Left colon (tissue), 2 donors: ENCODE results near the gene CBFB. TPM values are rescaled to one million over a fixed set of nuclear protein-coding genes. Genes with fewer than 3 reads are reported as not detected.
A peak's percentile ranks its signal among the peaks of the same experiment; 100 is the strongest.

Experiments
- ATAC-seq: fragments of 200-7000 bp; cut with Tn5 transposase; one replicate; pipeline ENCODE4 v1.9.1; 2020; ENCODE audit warnings: mild to moderate bottlenecking, moderate library complexity
- DNase-seq, 2 donors: peaks; one replicate each; pipeline ENCODE4 v3.0.0-alpha.2; 2020
- intact Hi-C, 2 donors: fragments of 100-400 bp; cut with DNase I in 1 of 2; cut with micrococcal nuclease in 1 of 2; formaldehyde crosslinking; loops; one replicate each; pipeline versions ENCODE4 v1.11.2 to v1.14.0; 2022; cut with DNase I, micrococcal nuclease
- total RNA-seq, 2 donors: library from RNA; stranded (reverse); fragmentation: NEBNext Ultra II Directional; extraction: Animal tissue kit (Norgen Biotek cat#: 25700); gene quantifications; one replicate each; pipeline ENCODE4 v1.2.1, GENCODE V29; 2021
- donor health status: DM: no; HTN: no; CAD: no.
- donor health status: DM: yes; HTN: yes; CAD: no.

CBFB gene
- total RNA-seq, 2 donors from 2014 or later = 25.8 to 27.0 TPM

GRCh38 chr16:67084345-67085028 is 55.5 kb downstream of the CBFB start:
- ATAC-seq (no peak), DNase-seq (no peak)
- intact Hi-C loops = no loop called here

- no peak for DNase-seq
- ATAC-seq = no peak
- intact Hi-C loops = no loop called here
These were observed 57.9 kb downstream of the CBFB start for GRCh38 chr16:67086822-67087221.

GRCh38 chr16:67087291-67087690 is 58.3 kb downstream of the CBFB start:
- ATAC-seq (no peak), DNase-seq (no peak)
- intact Hi-C loops = no loop called here

- no peak for ATAC-seq
- intact Hi-C loops = no loop called here
- DNase-seq = no peak
These were observed 58.9 kb downstream of the CBFB start for GRCh38 chr16:67087803-67088202.

- DNase-seq = no peak
- intact Hi-C loops = no loop called here
- no peak for ATAC-seq
These were observed 59.6 kb downstream of the CBFB start for GRCh38 chr16:67088551-67088950.

GRCh38 chr16:67089101-67089500 is 60.2 kb downstream of the CBFB start:
- intact Hi-C loops = no loop called here
- ATAC-seq (no peak), DNase-seq (no peak)

GRCh38 chr16:67091906-67092566 is 63.1 kb downstream of the CBFB start:
- ATAC-seq = no peak
- intact Hi-C loops = no loop called here

GRCh38 chr16:67093098-67093726 is 64.3 kb downstream of the CBFB start:
- intact Hi-C loops = no loop called here
- DNase-seq = no peak
- no peak for ATAC-seq

More at GRCh38 chr16:67091906-67092566, 63.1 kb downstream of the CBFB start:
- DNase-seq = no peak

GRCh38 chr16:67098599-67098998 is 69.7 kb downstream of the CBFB start:
- intact Hi-C loops = no loop called here
- DNase-seq (no peak), ATAC-seq (no peak)

GRCh38 chr16:67100569-67101310 is 71.8 kb downstream of the CBFB start:
- intact Hi-C loops = no loop called here
- DNase-seq (no peak), ATAC-seq (no peak)

GRCh38 chr16:67101311-67102082 is 72.5 kb downstream of the CBFB start:
- intact Hi-C loops = no loop called here
- DNase-seq (no peak), ATAC-seq (no peak)

- ATAC-seq (peak; percentile 51), DNase-seq (peak in 1 of 2 donors; percentile 15)
These were observed 75.1 kb downstream of the CBFB start for GRCh38 chr16:67104061-67104460.

GRCh38 chr16:67104845-67105244 is 75.9 kb downstream of the CBFB start:
- ATAC-seq = peak; percentile 51
- peak; percentile 65 to 71 for DNase-seq
- intact Hi-C loops = no loop called here

More at GRCh38 chr16:67104061-67104460, 75.1 kb downstream of the CBFB start:
- intact Hi-C loops = no loop called here

- DNase-seq (no peak), ATAC-seq (peak; percentile 7)
- intact Hi-C loops = no loop called here
These were observed 76.3 kb downstream of the CBFB start for GRCh38 chr16:67105246-67105645.

GRCh38 chr16:67105881-67106280 is 76.9 kb downstream of the CBFB start:
- no peak for ATAC-seq
- intact Hi-C loops = no loop called here

GRCh38 chr16:67108489-67108888 is 79.5 kb downstream of the CBFB start:
- intact Hi-C loops = no loop called here
- DNase-seq (no peak), ATAC-seq (no peak)

More at GRCh38 chr16:67105881-67106280, 76.9 kb downstream of the CBFB start:
- no peak for DNase-seq

GRCh38 chr16:67108931-67109406 is 80.0 kb downstream of the CBFB start:
- intact Hi-C loops = no loop called here
- DNase-seq = no peak

GRCh38 chr16:67109407-67110135 is 80.6 kb downstream of the CBFB start, which contains the start of gene PHAF1:
TSS of gene PHAF1 (plus strand) at chr16:67109941. CDS start at chr16:67110176, 235 bp downstream.
- peak; percentile 90 for ATAC-seq
- intact Hi-C loops = no loop called here

More at GRCh38 chr16:67108931-67109406, 80.0 kb downstream of the CBFB start:
- no peak for ATAC-seq

More at GRCh38 chr16:67109407-67110135, 80.6 kb downstream of the CBFB start, which contains the start of gene PHAF1:
- peak; percentile 93 to 95 for DNase-seq
